ENCODE results near the gene CDC5L.

CDC5L gene

GRCh38 chr6:44477293-44477894 is 89.9 kb downstream of the CDC5L start:
- no peak overlapping the region for H3K27ac ChIP-seq
- no peak for DNase-seq (ENCODE audit: low spot score)
- POLR2A ChIA-PET (ENCODE audit: low non-redundant PET) = no interaction called here
- TF ChIP-seq, protein P1, sequence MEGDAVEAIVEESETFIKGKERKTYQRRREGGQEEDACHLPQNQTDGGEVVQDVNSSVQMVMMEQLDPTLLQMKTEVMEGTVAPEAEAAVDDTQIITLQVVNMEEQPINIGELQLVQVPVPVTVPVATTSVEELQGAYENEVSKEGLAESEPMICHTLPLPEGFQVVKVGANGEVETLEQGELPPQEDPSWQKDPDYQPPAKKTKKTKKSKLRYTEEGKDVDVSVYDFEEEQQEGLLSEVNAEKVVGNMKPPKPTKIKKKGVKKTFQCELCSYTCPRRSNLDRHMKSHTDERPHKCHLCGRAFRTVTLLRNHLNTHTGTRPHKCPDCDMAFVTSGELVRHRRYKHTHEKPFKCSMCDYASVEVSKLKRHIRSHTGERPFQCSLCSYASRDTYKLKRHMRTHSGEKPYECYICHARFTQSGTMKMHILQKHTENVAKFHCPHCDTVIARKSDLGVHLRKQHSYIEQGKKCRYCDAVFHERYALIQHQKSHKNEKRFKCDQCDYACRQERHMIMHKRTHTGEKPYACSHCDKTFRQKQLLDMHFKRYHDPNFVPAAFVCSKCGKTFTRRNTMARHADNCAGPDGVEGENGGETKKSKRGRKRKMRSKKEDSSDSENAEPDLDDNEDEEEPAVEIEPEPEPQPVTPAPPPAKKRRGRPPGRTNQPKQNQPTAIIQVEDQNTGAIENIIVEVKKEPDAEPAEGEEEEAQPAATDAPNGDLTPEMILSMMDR (conservative IDR thresholded peaks at IDR 0.05; ENCODE audit: low read depth) = no peak
- CTCF ChIA-PET = interaction anchor here (0.7 to 2.6 kb wide), 2 partner anchors 9 to 942 kb away, joined by 3 to 18 read pairs; no protein-coding TSS in a partner anchor

DNA sequence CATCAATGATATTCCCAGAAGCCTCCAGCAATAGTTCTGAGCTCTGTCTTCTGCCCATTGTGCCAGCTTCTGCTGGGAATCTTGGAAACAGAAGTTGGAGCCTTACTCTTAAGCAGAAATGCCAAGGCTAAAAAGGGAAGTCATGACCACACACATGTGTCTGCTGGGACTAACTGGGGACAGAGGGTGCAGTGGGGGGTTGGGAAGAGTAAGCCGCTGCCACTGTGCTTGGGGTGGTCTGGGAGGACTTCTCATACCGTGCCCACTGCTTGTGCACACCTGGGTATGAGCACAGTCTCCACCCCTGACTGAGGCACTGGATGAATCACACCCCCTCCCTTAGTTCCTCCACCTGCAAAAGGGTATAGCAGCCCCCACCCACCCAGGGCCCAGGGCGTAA is 90.7 kb downstream of the CDC5L start:
- TF ChIP-seq, protein P1 (conservative IDR thresholded peaks at IDR 0.05; ENCODE audit: low read depth) = no peak
- DNase-seq (ENCODE audit: low spot score) = no peak
- H3K27ac ChIP-seq = no peak overlapping the region
- ChIA-PET POLR2A (ENCODE audit: low non-redundant PET) (no interaction called here), CTCF (interaction anchor here (0.7 kb wide), 1 partner anchor 8 kb away, joined by 3 read pairs; no protein-coding TSS in a partner anchor)

- ChIA-PET CTCF (no interaction called here), POLR2A (ENCODE audit: low non-redundant PET) (no interaction called here)
- DNase-seq (ENCODE audit: low spot score) = no peak
- TF ChIP-seq, protein P1 (conservative IDR thresholded peaks at IDR 0.05; ENCODE audit: low read depth) = no peak
- H3K27ac ChIP-seq = no peak overlapping the region
Observed at GRCh38 chr6:44478591-44479254, 91.2 kb downstream of the CDC5L start.

- ChIA-PET POLR2A (ENCODE audit: low non-redundant PET) (no interaction called here), CTCF (no interaction called here)
- DNase-seq (ENCODE audit: low spot score) = no peak
- TF ChIP-seq, protein P1 (conservative IDR thresholded peaks at IDR 0.05; ENCODE audit: low read depth) = no peak
- H3K27ac ChIP-seq = no peak overlapping the region
Observed at GRCh38 chr6:44480097-44480541, 92.6 kb downstream of the CDC5L start.

DNA sequence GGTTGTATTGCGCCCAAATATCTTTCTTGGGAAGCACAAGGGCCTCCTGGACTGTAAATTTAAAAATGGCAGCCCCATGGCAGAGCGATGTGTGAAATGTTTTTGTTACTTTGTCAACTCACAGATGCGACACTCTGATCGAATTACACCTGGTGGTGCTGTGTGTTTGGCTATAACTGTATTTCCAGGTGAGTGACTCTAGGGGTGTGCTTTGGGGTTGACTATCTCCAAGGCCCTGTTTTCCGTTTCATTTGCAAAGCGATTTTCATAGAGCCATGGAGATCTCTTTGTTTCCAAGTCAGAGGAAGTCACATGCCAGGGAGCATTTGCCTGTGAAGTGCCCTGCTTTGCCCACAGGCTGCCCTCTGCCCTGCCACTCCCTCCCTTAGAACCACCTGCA is 93.5 kb downstream of the CDC5L start:
- TF ChIP-seq, protein P1 (conservative IDR thresholded peaks at IDR 0.05; ENCODE audit: low read depth) = no peak
- ChIA-PET POLR2A (ENCODE audit: low non-redundant PET) (no interaction called here), CTCF (no interaction called here)
- DNase-seq (ENCODE audit: low spot score) = no peak
- H3K27ac ChIP-seq = no peak overlapping the region

- no peak overlapping the region for H3K27ac ChIP-seq
- ChIA-PET CTCF (no interaction called here), POLR2A (ENCODE audit: low non-redundant PET) (no interaction called here)
- TF ChIP-seq, protein P1 (conservative IDR thresholded peaks at IDR 0.05; ENCODE audit: low read depth) = no peak
- no peak for DNase-seq (ENCODE audit: low spot score)
Observed at GRCh38 chr6:44481760-44482159, 94.3 kb downstream of the CDC5L start.

Measured in RWPE1 (cell line).